HG03064 (cell line): ENCODE measurements around the gene NHLH2.

Experiments used
- ATAC-seq: cut with Tn5 transposase; IDR thresholded peaks from one replicate; pipeline ENCODE4 v1.9.1; 2021; ENCODE audit warnings: low read depth; ENCODE audit not compliant: unreplicated experiment

The NHLH2 gene

GRCh38 chr1:115838431-115839028, 2.4 kb downstream of the NHLH2 start:
- ATAC-seq: no peak

DNA sequence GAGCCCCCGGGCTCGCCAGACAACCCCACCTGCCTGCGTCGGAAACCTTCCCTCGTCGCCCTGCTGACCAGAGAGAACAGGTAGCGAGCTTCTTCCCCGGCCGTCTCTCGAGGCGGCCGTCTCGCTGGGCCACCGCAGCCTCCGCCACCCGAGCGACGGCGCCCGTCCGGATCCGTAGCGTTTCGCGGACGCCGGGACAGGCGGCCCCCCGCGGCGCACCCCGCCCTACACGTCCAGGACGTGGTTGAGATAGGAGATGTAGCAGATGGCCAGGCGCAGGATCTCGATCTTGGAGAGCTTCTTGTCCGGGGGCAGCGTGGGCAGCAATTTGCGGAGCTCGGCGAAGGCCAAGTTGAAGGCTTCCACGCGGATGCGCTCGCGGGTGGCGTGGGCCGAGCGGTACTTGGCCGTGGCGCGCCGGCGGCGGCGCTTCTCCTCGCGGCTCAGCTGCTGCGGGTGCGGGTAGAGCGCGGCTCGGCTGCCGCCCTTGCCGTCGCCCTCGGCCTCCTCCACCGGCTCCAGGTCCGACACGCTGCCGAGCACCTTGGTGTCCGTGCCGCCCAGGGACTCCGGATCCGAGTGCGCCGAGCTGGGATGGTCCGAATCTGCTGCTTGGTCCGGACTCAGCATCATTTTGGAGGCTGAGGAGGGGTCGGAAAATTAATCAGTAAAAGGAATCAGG, 3.0 kb downstream of the NHLH2 start:
- no peak for ATAC-seq

GRCh38 chr1:115837341-115837739, 3.6 kb downstream of the NHLH2 start:
- no peak for ATAC-seq

GRCh38 chr1:115833856-115834255, 7.1 kb downstream of the NHLH2 start:
- no peak for ATAC-seq

- no peak for ATAC-seq
Measured at GRCh38 chr1:115832651-115833050, 8.3 kb downstream of the NHLH2 start.

- no peak for ATAC-seq
Measured at GRCh38 chr1:115830963-115831362, 10.0 kb downstream of the NHLH2 start.

DNA sequence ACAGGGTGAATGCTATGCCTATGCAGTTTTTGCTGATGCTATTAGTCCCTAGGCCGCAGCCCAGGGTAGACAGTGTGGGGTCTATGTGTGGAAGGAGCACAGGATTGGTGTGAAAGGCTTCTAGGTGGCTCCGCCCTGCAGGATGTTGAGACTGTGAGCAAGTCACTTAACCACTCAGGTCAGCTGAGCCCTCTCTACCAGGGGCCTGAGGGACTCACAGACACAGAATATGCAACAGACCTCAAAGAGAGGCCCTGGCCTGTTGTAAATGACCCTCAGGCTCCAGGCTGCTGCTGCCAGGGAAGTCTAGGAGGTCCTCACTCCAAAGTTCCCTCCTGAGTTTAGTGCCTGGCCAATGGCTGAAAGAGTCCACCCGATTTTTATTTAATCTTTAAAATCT, 11.0 kb downstream of the NHLH2 start:
- no peak for ATAC-seq

- ATAC-seq: no peak
Measured at GRCh38 chr1:115829023-115829674, 11.8 kb downstream of the NHLH2 start.

DNA sequence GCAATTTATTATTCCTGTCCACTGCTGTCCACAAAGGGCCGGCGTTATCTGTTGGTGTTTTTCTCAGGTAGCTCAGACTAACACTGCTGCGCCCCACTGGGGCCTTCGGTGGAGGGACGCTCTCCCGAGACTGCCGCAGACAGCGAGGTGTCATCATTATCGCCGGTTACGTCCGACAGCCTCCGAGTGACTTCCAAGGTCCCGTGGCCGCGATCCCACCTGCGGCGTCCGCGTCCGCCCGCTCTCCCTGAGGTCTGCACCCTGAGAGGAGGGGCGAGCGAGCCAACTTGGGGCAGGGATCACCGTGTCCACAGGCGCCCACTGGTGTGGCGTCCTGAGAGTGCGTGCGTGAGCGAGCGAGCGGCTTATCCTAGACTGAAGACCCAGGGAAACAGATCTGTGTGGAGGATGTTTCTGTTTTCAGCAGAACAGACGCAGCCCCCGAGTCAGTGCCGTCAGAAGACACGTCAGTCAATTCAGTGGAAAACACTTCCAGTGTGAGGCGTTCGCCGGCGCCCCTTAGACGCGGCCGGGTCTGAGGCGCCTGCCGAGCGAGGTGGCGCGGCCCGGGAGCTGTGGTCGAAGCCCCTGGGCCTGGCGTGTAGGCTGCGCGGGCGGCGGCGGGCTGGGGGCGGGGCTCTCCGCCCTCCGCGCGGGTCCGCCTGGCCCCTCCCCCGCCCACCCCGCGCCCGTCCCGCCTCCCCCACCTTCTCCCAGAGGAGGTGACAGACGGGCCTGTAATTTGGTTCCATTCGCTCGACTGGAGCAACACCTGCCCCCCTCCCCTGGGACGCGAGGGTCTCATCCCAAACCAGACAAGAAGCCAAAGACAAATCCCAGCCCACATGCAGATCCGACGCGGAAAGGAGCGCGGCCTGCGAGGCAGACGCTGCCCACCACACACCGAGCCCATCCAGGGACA, 12.6 kb downstream of the NHLH2 start:
- no peak for ATAC-seq

- ATAC-seq: no peak
Measured at GRCh38 chr1:115827452-115828044, 13.4 kb downstream of the NHLH2 start.

GRCh38 chr1:115826628-115827027, 14.3 kb downstream of the NHLH2 start:
- no peak for ATAC-seq

- ATAC-seq: no peak
Measured at GRCh38 chr1:115822117-115822516, 18.8 kb downstream of the NHLH2 start.

DNA sequence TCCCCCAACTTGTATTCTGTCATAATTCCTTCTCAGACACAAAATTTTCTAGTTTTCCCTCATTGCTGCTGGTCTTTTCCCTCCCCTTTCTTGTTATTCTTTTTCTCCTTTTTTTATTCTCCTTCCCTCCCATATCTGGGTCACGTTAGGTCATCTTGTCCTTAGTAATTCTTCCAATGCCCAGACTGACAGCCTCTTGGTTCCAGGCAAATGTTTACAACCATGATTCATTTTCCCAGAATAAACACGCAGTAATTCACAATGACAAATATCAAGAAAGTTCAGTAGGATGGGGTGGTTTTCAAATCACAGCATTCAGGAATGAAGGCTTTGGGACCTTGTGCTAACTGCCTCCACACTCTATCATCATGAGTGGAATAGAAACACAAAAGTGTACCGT, 25.2 kb downstream of the NHLH2 start:
- ATAC-seq: no peak

DNA sequence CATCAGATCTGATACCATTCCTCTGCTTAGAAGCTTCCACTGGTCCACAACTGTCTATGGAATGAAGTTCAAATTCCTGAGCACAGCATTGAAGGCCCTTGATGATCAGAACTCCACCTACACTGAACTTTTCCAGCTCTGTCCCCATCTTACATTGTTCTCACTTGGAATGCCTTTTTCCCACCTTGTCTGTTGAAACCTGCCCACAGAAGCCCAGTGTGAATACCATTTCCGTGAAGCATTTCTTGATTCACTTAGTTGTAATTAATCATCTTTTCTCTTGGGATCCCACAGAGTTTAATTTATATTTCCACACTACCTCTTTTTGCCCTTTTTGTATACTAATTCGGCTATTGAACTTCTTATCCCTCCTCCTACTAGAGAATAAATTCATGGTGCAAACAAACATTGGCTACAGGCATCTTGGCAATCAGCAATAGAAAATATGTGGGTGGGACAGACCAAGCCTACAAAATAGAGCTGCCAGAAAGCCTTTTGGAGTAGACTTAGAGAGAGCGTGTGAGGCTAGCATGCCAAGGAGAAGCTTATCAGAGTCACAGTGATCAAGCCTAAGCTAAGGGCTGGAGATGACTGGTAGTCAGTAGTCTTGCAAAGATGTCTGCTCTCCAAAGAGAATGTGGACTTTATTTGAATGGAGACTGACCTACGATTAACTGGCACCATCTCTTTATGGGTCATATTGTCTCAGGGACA, 26.1 kb downstream of the NHLH2 start:
- no peak for ATAC-seq

- ATAC-seq: no peak
Measured at GRCh38 chr1:115813727-115814126, 27.2 kb downstream of the NHLH2 start.

GRCh38 chr1:115811140-115811828, 29.6 kb downstream of the NHLH2 start:
- no peak for ATAC-seq

GRCh38 chr1:115810609-115811008, 30.3 kb downstream of the NHLH2 start:
- no peak for ATAC-seq

DNA sequence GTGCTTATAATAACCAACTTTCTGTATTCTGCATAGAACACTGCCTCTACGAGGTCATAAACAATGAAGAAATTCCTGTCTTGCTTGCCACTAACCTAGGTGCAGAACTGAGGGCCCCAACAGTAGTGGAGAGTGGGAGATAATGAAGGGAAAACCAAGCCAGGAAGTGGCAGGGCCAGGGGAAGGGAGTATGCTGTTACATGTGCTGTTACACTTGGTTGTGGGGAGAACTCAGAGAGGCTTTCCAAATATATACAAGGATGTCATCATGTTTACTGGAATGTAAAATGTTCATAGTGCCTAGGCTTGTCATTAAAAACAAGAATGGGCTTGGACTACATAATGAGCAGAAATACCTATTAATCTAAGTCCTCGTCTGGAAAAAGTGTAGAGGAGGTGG, 31.1 kb downstream of the NHLH2 start:
- ATAC-seq: no peak

GRCh38 chr1:115809076-115809475, 31.9 kb downstream of the NHLH2 start:
- ATAC-seq: no peak
